Ishikawa (cell line): ENCODE measurements around the gene RPS6KA4.

Experiments used
- CEBPB ChIP-seq: IDR thresholded peaks from 2 replicates; pipeline ENCODE4 v1.6.1; 2012
- CREB1 ChIP-seq: IDR thresholded peaks from 2 replicates; pipeline ENCODE4 v1.6.1; 2012; ENCODE audit warnings: low read depth
- EGR1 ChIP-seq: IDR thresholded peaks from 2 replicates; pipeline ENCODE4 v1.6.1; 2012
- EP300 ChIP-seq: IDR thresholded peaks from 2 replicates; pipeline ENCODE4 v1.6.1; 2012; ENCODE audit warnings: borderline replicate concordance
- FOXM1 ChIP-seq: IDR thresholded peaks from 2 replicates; pipeline ENCODE4 v1.6.1; 2012; ENCODE audit warnings: low read depth, borderline replicate concordance
- MAX ChIP-seq: IDR thresholded peaks from 2 replicates; pipeline ENCODE4 v1.6.1; 2012
- NFIC ChIP-seq: IDR thresholded peaks from 2 replicates; pipeline ENCODE4 v1.6.1; 2012
- RAD21 ChIP-seq: IDR thresholded peaks from 2 replicates; pipeline ENCODE4 v1.6.1; 2012; ENCODE audit warnings: low read depth
- TAF1 ChIP-seq: IDR thresholded peaks from 2 replicates; pipeline ENCODE4 v1.6.1; 2012; ENCODE audit warnings: low read depth, mild to moderate bottlenecking
- TCF12 ChIP-seq: IDR thresholded peaks from 2 replicates; pipeline ENCODE4 v1.6.1; 2012; ENCODE audit warnings: low read depth
- TEAD4 ChIP-seq: IDR thresholded peaks from 2 replicates; pipeline ENCODE4 v1.6.1; 2012
- YY1 ChIP-seq: IDR thresholded peaks from 2 replicates; pipeline ENCODE4 v1.6.1; 2012; ENCODE audit warnings: low read depth
- ZBTB7A ChIP-seq: IDR thresholded peaks from 2 replicates; pipeline ENCODE4 v1.6.1; 2012; ENCODE audit warnings: low read depth
- TF ChIP-seq, protein P1 (sequence below): IDR thresholded peaks from 2 replicates; pipeline ENCODE4 v1.6.1; 2012
- TF ChIP-seq, protein P2 (sequence below): IDR thresholded peaks from 2 replicates; pipeline ENCODE4 v1.6.1; 2012; ENCODE audit warnings: low read depth, mild to moderate bottlenecking

Gene RPS6KA4

DNA sequence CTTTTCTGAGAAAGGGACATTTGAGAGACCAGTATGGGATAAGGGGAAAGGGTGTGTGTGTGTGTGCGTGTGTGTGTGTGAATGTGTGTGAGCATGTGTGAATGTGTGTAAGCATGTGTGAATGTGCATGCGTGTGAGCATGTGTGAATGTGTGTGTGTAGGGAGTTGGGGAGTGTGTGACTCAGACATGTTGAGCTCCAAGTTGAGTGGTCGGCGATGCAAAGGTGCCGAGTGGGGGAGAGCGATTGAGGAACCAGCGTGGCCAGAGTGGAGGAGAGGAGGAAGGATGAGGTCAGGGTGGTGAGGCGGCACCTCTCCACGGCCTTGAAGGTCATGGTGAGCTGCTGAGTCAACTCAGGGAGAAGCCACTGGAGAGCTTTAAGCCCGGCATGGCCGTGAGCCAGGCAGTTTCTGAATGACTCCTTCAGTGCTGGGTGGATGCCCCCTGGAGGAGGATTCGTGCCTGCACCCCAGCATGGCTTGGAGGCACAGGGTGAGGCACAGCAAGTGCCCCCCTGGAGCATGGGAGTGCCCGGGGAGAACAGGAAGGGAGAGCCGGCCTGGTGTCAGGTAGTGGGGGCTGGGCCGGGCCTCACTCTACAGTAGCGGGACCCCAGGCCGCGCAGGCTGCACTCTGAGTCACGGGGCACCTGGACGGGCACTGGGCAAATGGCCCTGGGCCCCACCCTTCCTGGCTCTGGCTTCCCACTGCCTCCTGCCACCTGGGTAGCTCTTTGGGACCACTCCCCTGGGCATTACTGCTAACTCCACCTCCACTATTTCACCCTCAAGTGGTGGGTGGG is 27.2 kb upstream of the RPS6KA4 start:
- peak; percentile 31 for TF ChIP-seq MAX
- no peak for TF ChIP-seq CEBPB
- no peak for TF ChIP-seq EP300
- peak; percentile 83 for TF ChIP-seq NFIC
- TF ChIP-seq, protein P1, sequence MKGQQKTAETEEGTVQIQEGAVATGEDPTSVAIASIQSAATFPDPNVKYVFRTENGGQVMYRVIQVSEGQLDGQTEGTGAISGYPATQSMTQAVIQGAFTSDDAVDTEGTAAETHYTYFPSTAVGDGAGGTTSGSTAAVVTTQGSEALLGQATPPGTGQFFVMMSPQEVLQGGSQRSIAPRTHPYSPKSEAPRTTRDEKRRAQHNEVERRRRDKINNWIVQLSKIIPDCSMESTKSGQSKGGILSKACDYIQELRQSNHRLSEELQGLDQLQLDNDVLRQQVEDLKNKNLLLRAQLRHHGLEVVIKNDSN: peak; percentile 25; the same call in 1 of the 2 replicates
- TF ChIP-seq ZBTB7A: peak; percentile 71
- TF ChIP-seq RAD21: peak; percentile 63
- peak; percentile 81 for TF ChIP-seq TCF12

DNA sequence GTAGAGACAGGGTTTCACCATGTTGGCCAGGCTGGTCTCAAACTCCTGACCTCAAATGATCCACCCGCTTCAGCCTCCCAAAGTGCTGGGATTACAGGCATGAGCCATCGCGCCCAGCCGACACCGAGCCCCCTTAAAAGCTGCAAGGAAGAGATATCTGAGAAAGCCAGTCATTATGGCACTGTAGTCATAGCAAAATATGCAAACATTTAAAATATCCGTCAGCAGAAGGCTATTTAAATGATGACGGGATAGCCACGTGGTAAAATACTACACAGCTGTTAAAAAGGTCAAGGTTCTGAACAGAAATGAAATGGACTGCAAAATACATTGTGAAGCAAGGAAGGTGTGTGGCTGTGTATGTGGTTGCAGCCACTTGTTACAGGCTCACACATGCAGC is 25.4 kb upstream of the RPS6KA4 start:
- TF ChIP-seq TEAD4 (no peak), CEBPB (no peak), ZBTB7A (no peak)

DNA sequence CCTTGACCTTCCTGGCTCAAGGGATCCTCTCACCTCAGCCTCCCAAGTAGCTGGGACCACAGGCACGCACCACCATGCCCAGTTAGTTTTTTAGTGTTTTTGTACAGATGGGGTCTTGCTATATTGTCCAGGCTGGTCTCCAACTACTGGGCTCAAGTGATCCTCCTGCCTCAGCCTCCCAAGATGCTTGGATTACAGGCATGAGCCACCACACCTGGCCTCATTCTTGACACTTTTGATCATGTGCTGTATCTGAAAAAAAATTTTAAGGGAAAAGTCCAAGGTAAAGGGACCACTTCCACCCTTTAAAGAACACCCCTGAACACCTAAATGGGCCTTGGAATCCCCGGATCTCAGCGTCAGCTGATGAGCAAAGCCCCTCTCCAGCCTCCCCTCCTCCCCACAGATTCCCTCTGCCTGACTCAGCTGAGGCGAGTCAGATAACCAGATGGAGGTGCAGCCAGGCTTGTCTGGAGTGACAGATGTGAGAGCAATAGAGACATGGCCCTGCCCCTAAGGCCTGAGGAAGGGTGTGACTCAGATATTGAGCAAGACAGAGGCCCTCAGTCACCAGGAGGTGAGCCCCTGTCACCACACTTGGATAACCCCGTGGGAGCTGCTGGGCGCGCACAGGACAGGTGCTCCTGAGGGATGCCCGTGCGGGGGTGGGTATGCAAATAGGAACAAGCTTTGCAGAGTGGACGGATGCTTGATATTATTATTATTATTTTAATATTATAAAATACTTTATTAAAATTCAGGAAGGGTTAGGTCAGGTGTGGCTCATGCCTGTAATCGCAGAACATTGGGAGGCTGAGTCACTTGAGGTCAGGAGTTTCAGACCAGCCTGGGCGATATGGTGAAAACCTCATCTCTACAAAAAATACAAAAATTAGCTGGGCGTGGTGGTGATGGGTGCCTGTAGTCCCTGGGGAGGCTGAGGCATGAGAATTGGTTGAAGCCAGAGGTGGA is 23.9 kb upstream of the RPS6KA4 start:
- TF ChIP-seq CREB1 (no peak), RAD21 (no peak), FOXM1 (no peak), NFIC (peak; percentile 44; the same call in 1 of the 2 replicates), EP300 (peak; percentile 78; the same call in 1 of the 2 replicates), EGR1 (peak; percentile 89), TAF1 (no peak), TEAD4 (peak; percentile 89), ZBTB7A (peak; percentile 91), YY1 (no peak; the same call in 1 of the 2 replicates), CEBPB (peak; percentile 99), TCF12 (peak; percentile 89), MAX (peak; percentile 84)
- TF ChIP-seq, protein P2, sequence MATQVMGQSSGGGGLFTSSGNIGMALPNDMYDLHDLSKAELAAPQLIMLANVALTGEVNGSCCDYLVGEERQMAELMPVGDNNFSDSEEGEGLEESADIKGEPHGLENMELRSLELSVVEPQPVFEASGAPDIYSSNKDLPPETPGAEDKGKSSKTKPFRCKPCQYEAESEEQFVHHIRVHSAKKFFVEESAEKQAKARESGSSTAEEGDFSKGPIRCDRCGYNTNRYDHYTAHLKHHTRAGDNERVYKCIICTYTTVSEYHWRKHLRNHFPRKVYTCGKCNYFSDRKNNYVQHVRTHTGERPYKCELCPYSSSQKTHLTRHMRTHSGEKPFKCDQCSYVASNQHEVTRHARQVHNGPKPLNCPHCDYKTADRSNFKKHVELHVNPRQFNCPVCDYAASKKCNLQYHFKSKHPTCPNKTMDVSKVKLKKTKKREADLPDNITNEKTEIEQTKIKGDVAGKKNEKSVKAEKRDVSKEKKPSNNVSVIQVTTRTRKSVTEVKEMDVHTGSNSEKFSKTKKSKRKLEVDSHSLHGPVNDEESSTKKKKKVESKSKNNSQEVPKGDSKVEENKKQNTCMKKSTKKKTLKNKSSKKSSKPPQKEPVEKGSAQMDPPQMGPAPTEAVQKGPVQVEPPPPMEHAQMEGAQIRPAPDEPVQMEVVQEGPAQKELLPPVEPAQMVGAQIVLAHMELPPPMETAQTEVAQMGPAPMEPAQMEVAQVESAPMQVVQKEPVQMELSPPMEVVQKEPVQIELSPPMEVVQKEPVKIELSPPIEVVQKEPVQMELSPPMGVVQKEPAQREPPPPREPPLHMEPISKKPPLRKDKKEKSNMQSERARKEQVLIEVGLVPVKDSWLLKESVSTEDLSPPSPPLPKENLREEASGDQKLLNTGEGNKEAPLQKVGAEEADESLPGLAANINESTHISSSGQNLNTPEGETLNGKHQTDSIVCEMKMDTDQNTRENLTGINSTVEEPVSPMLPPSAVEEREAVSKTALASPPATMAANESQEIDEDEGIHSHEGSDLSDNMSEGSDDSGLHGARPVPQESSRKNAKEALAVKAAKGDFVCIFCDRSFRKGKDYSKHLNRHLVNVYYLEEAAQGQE: no peak
- TF ChIP-seq, protein P1: no peak; the same call in 1 of the 2 replicates

DNA sequence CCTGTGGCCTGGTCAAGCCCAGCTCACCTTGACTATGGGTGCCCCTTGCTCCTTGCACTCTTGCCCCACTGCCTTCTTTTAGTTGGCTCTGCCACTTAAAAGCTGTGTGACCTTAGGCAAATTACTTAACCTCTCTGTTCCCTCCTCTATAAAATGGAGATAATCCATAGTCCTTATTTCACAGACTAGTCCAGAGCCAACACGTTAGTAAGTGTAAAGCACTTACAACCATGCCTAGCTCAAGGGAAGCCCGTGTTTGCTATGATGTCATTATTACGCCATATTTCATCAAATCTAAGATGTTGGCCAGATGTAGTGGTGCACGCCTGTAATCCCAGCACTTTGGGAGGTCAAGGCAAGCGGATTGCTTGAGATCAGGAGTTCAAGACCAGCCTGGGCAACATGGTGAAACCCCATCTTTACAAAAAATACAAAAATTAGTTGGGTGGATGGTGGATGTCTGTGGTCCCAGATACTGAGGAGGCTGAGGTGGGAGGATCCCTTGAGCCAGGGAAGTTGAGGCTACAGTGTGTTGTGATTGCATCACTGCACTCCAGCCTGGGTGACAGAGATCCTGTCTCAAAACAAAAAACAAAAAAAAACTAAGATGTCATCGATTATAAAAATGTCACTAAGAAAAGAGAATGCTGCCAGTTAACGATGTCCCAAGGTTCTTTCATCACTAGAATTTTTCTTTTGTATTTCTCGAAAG is 21.3 kb upstream of the RPS6KA4 start:
- no peak for TF ChIP-seq TEAD4
- no peak for TF ChIP-seq RAD21
- no peak for TF ChIP-seq EGR1
- TF ChIP-seq, protein P2: no peak
- TF ChIP-seq FOXM1: no peak
- no peak for TF ChIP-seq MAX
- TF ChIP-seq CEBPB: no peak
- no peak for TF ChIP-seq ZBTB7A
- TF ChIP-seq TAF1: no peak
- TF ChIP-seq NFIC: no peak
- no peak for TF ChIP-seq CREB1
- TF ChIP-seq EP300: no peak
- no peak for TF ChIP-seq YY1
- no peak for TF ChIP-seq TCF12
- TF ChIP-seq, protein P1: no peak
